HG03159 (cell line): ENCODE data around the gene ANKHD1.
"Not testable (repeated sequence)": the region's sequence is repeated elsewhere in the genome, so short reads cannot be mapped to it uniquely, and the experiment has no call there.

Experiments
- ATAC-seq: cut with Tn5 transposase; IDR thresholded peaks from one replicate; pipeline ENCODE4 v1.9.1; 2021; ENCODE audit warnings: mild to moderate bottlenecking, moderate library complexity; ENCODE audit not compliant: unreplicated experiment

Gene ANKHD1

GRCh38 chr5:140579188-140579747 is 177.6 kb downstream of the ANKHD1 start:
- ATAC-seq = not testable (repeated sequence)

DNA sequence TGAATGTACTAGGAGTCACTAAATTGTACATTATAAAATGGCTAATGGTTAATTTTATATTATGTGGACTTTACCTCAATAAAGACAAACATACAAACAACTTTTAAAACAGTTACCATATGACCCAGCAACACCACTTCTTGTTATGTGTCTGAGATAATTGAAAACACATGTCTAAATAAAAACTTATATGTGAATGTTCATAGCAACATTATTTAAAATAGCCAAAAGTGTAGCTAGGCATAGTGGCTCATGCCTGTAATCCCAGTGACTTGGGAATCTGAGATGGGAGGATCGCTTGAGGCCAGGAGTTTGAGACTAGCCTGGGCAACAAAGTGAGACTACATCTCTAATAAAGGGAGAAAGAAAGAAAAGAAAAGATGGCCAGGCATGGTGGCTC is 185.9 kb downstream of the ANKHD1 start:
- no peak for ATAC-seq

GRCh38 chr5:140588311-140589070 is 186.9 kb downstream of the ANKHD1 start:
- no peak for ATAC-seq
